Stimulated activated CD8-positive, alpha-beta memory T cell treated with anti-CD3 and anti-CD28 coated beads, Interleukin-7, amount 100 ng/mL, for 24 hours (primary cell): ENCODE results near the gene ATP11C.
"Not testable (repeated sequence)": the region's sequence is repeated elsewhere in the genome, so short reads cannot be mapped to it uniquely, and the experiment has no call there.

Experiments used
- DNase-seq: peaks from one replicate; pipeline ENCODE4 v3.0.0-alpha.2; 2020; ENCODE audit warnings: low read depth

The ATP11C gene

GRCh38 chrX:139720979-139721378 is 211.9 kb downstream of the ATP11C start:
- DNase-seq, result no peak

DNA sequence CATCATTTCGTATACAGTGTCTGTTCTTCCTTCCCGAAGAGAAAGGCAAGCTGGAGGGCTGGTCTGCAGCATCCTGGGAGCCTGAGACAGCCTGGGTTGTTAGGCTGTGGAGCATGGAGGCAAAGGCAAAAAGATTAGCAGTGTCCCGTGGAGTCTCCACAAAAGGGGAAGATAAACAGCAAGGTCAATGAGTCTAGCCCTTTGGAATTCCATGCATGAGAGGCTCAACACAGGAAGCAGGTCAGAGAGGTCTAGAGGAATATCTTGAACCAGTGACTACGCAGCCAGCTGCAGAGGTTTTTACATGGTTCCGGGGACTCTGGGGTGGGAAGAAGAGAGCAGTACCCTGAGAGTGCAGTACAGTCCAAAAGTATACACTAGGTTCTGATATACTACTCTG is 212.7 kb downstream of the ATP11C start:
- DNase-seq, result no peak

DNA sequence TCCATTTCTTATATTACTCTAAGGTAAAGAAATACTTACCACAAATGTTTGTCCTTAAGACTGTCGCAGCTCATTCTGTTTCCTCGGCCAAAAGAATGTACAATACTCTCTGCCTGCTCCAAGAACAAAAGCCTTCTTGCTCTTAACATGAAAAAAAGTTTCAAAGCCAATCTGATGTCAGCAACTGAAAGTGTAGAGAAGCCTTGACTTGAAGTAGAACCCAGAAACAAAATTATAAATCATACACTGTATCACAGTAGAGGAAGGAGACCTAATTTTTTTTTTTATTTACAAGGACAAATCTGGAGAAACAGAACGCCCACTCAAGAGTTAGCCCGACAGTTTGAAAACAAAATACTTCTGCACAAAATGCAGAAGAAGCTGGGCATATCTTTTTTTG is 224.8 kb downstream of the ATP11C start, which contains the start of gene MCF2:
Gene MCF2 (minus strand): TSS at position 101 of the 400 bp plus-strand sequence. CDS start 56,423 bp downstream, outside the sequence.
- DNase-seq, result no peak

- no peak for DNase-seq
Observed at GRCh38 chrX:139702658-139703057, 230.2 kb downstream of the ATP11C start.

DNA sequence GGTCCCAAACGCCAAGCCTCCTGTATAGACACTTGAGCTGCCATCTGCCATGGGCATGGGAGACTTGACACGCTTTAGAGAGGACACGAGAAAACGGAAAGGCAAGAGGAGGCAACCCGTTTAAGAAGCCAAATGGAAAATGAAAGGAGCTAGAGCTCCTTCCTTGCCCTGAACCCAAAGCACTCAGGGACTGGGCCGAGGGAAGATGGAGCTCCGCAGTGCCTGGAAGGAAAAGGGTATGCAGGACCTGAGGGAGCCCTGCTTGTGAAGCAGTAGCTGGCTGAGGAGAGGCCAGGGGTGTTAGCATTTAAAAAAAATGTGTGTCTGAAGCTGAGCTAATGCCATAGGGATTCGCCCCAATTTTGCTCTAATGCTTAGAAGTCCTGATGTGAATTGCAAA is 239.9 kb downstream of the ATP11C start:
- DNase-seq, result no peak

DNA sequence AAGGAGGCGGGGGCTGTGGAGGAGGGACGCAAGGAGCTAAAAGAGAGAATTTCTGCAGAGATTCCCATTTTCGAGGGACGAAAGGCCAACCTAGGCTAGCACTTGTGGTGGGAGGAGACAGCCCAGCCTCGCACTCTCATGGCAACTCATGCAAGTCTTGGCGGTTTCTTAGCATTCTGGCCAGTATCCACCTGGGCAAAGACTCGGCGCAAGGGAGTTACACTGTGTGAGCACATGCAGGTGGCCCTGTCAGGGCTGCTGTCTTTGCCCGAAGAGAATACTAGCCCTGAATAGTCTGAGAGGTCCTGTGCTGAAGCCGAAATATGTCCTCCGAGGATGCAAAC is 240.4 kb downstream of the ATP11C start:
- no peak for DNase-seq

GRCh38 chrX:139691843-139692505 is 240.9 kb downstream of the ATP11C start:
- no peak for DNase-seq

GRCh38 chrX:139691493-139691842 is 241.4 kb downstream of the ATP11C start:
- no peak for DNase-seq

DNA sequence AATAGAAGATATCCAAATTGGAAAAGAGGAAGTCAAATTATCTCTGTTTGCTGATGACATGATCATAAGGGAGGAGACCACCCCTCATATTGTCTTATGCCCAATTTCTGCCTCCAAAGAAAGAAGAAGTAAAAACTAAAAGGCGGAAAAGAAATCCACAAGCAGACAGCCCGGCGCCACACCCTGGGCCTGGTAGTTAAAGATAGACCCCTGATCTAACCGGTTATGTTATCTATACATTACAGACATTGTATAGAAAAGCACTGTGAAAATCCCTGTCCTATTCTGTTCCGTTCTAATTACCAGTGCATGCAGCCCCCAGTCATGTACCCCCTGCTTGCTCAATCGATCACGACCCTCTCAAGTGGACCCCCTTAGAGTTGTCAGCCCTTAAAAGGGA is 247.7 kb downstream of the ATP11C start:
- DNase-seq, result not testable (repeated sequence)

DNA sequence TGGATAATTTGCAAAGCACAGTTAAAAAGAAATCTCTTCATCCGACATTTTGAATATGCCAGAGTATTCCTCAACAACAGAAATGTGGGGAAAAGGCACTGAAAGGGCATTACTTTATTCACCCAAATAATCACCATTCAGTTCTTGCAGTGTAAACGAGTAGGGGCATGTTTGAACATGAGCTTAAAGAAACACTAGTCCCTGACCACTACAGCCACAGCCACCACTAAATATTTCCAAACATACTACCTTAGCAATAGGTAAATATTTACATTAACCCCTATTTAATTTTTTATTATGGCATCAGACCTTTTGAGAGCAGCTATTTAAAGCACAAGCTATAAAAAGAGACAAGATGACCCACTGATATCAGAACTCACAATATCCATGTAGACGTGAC is 252.5 kb downstream of the ATP11C start:
- no peak for DNase-seq
